Liver (tissue), 9 donors: Measurements from ENCODE around the gene MEGF11. TPM values are rescaled to one million over a fixed set of nuclear protein-coding genes. Genes with fewer than 3 reads are reported as not detected.

Source experiments
- DNase-seq: peaks from one replicate; pipeline ENCODE4 v3.0.0-alpha.2; 2017; ENCODE audit warnings: low spot score
- H3K27ac ChIP-seq, 2 donors: one replicate each; pipeline ENCODE4 v1.7.0; 2013; ENCODE audit warnings: inconsistent platforms in 2 of 2, low read length in 2 of 2, control low read depth in 1 of 2, low read depth in 1 of 2, mild to moderate bottlenecking in 1 of 2
- H3K27me3 ChIP-seq, 4 donors: one replicate each; pipeline versions ENCODE4 v1.6.1 to v1.7.0; 2013; ENCODE audit warnings: low read length in 3 of 4, inconsistent platforms in 1 of 4, mild to moderate bottlenecking in 1 of 4, moderate library complexity in 1 of 4; ENCODE audit not compliant: control insufficient read depth in 4 of 4, insufficient read depth in 4 of 4
- H3K36me3 ChIP-seq, 4 donors: one replicate each; pipeline versions ENCODE4 v1.6.1 to v1.7.0; 2013; ENCODE audit warnings: low read length in 3 of 4, mild to moderate bottlenecking in 3 of 4, low read depth in 1 of 4, moderate library complexity in 1 of 4; ENCODE audit not compliant: control insufficient read depth in 4 of 4, insufficient read depth in 3 of 4
- H3K4me1 ChIP-seq, 4 donors: one replicate each; pipeline versions ENCODE4 v1.6.1 to v1.7.0; 2013; ENCODE audit warnings: low read length in 3 of 4, mild to moderate bottlenecking in 3 of 4, moderate library complexity in 1 of 4; ENCODE audit not compliant: control insufficient read depth in 4 of 4, insufficient read depth in 4 of 4
- H3K4me3 ChIP-seq, 3 donors: one replicate each; pipeline versions ENCODE4 v1.6.1 to v1.7.0; 2013; ENCODE audit warnings: low read length in 3 of 3, control low read depth in 1 of 3, low read depth in 1 of 3, mild to moderate bottlenecking in 1 of 3
- H3K9ac ChIP-seq, 2 donors: one replicate each; pipeline ENCODE4 v1.7.0; 2013; ENCODE audit warnings: low read length in 2 of 2, mild to moderate bottlenecking in 2 of 2, moderate library complexity in 2 of 2, control low read depth in 1 of 2, low read depth in 1 of 2
- H3K9me3 ChIP-seq, 4 donors: one replicate each; pipeline versions ENCODE4 v1.6.1 to v1.7.0; 2013; ENCODE audit warnings: low read length in 3 of 4; ENCODE audit not compliant: control insufficient read depth in 4 of 4
- ATF3 ChIP-seq: IDR thresholded peaks from 2 replicates; pipeline ENCODE4 v1.6.1; 2016; ENCODE audit warnings: antibody characterized with exemption
- EGR1 ChIP-seq, 2 donors: IDR thresholded peaks; 2 replicates each; pipeline ENCODE4 v1.6.1; 2016 to 2018; ENCODE audit warnings: antibody characterized with exemption in 2 of 2, low read depth in 2 of 2
- FOXA1 ChIP-seq: IDR thresholded peaks from 2 replicates; pipeline ENCODE4 v1.6.1; 2016; ENCODE audit warnings: antibody characterized with exemption
- FOXA2 ChIP-seq: IDR thresholded peaks from 2 replicates; pipeline ENCODE4 v1.6.1; 2016; ENCODE audit warnings: antibody characterized with exemption
- GABPA ChIP-seq, 2 donors: IDR thresholded peaks in 1 of 2; conservative IDR thresholded peaks in 1 of 2; 2 replicates each; pipeline ENCODE4 v1.6.1; 2016; ENCODE audit warnings: antibody characterized with exemption in 2 of 2, mild to moderate bottlenecking in 1 of 2, moderate library complexity in 1 of 2
- HNF4A ChIP-seq, 2 donors: conservative IDR thresholded peaks; 2 replicates each; pipeline ENCODE4 v1.6.1; 2016; ENCODE audit warnings: antibody characterized with exemption in 2 of 2, mild to moderate bottlenecking in 2 of 2
- HNF4G ChIP-seq: IDR thresholded peaks from 2 replicates; pipeline ENCODE4 v1.6.1; 2016; ENCODE audit warnings: antibody characterized with exemption
- JUND ChIP-seq, 2 donors: IDR thresholded peaks; 2 replicates each; pipeline ENCODE4 v1.6.1; 2016; ENCODE audit warnings: antibody characterized with exemption in 2 of 2
- NR2F2 ChIP-seq: IDR thresholded peaks from 2 replicates; pipeline ENCODE4 v1.6.1; 2016; ENCODE audit warnings: antibody characterized with exemption
- RAD21 ChIP-seq, 2 donors: IDR thresholded peaks; 2 replicates each; pipeline ENCODE4 v1.6.1; 2016; ENCODE audit warnings: antibody characterized with exemption in 2 of 2, mild to moderate bottlenecking in 2 of 2
- REST ChIP-seq: IDR thresholded peaks from 2 replicates; pipeline ENCODE4 v1.6.1; 2016; ENCODE audit warnings: antibody characterized with exemption, mild to moderate bottlenecking
- RXRA ChIP-seq, 2 donors: IDR thresholded peaks; 2 replicates each; pipeline ENCODE4 v1.6.1; 2017 to 2018; ENCODE audit warnings: antibody characterized with exemption in 2 of 2, mild to moderate bottlenecking in 1 of 2
- SP1 ChIP-seq: IDR thresholded peaks from 2 replicates; pipeline ENCODE4 v1.6.1; 2018; ENCODE audit warnings: antibody characterized with exemption, mild to moderate bottlenecking
- TAF1 ChIP-seq: conservative IDR thresholded peaks from 2 replicates; pipeline ENCODE4 v1.6.1; 2016; ENCODE audit warnings: antibody characterized with exemption, mild to moderate bottlenecking
- YY1 ChIP-seq: IDR thresholded peaks from 2 replicates; pipeline ENCODE4 v1.6.1; 2016; ENCODE audit warnings: antibody characterized with exemption, mild to moderate bottlenecking
- ZBTB33 ChIP-seq: IDR thresholded peaks from 2 replicates; pipeline ENCODE4 v1.6.1; 2016; ENCODE audit warnings: antibody characterized with exemption
- WGBS: extraction: QIAGEN DNeasy Blood & Tissue Kit; methylation state at CpG from one replicate; pipeline ENCODE4 v1.1.7; 2013; 5-methylcytosine and 5-hydroxymethylcytosine counted together
- polyA plus RNA-seq, 2 donors: library from polyadenylated mRNA; stranded (reverse) in 1 of 2; unstranded in 1 of 2; fragments of 200-250 nt in 1 of 2; fragments of >200 nt in 1 of 2; fragmentation: Nextera tagmentation in 1 of 2; extraction: Ambion mirVana in 1 of 2; gene quantifications; one replicate each; pipeline versions ENCODE4 v1.2.1 to v1.2.3, GENCODE V29; 2013 to 2015
- total RNA-seq, 2 donors: library from RNA; depleted of rRNA; stranded (reverse); fragments of >200 nt; gene quantifications; one replicate each; pipeline ENCODE4 v1.2.3, GENCODE V29; 2014
- TF ChIP-seq, protein P1 (sequence below): IDR thresholded peaks from 2 replicates; pipeline ENCODE4 v1.6.1; 2016; ENCODE audit warnings: antibody characterized with exemption
- TF ChIP-seq, protein P2 (sequence below): fragments of 150-350 bp; IDR thresholded peaks from 2 replicates; pipeline ENCODE4 v1.5.1; 2017; ENCODE audit warnings: improper control_type of control experiment, low read depth, low read length; ENCODE audit not compliant: missing input control
- donor health status: healthy.
- donor health status: healthy.
- donor health status: healthy.
- donor health status: healthy.
- donor health status: healthy.

MEGF11 gene
- total and polyA plus RNA-seq, 4 donors = under 0.01 to 0.51 (median 0.03) TPM; not detected in 1

- no peak for TF ChIP-seq ZBTB33
- no peak for TF ChIP-seq HNF4G
- no peak for TF ChIP-seq RAD21 (IDR thresholded peaks at IDR 0.05)
Observed at GRCh38 chr15:66278671-66279070, 25.1 kb upstream of the MEGF11 start (continued).

GRCh38 chr15:66278056-66278455 lies 24.5 kb upstream of the MEGF11 start:
- Histone ChIP-seq H3K9me3 (no peaks in the 10 kb centered on the region), H3K27ac (no peak overlapping the region), H3K36me3 (no peaks in the 10 kb centered on the region), H3K27me3 (no peaks in the 10 kb centered on the region), H3K4me3 (no peak overlapping the region), H3K4me1 (no peaks in the 10 kb centered on the region), H3K9ac (no peak overlapping the region)
- TF ChIP-seq SP1 (no peak), FOXA2 (no peak), RAD21 (IDR thresholded peaks at IDR 0.05) (no peak), GABPA (IDR thresholded peaks at IDR 0.05 in 1 of 2, conservative IDR thresholded peaks at IDR 0.05 in 1 of 2) (no peak), EGR1 (IDR thresholded peaks at IDR 0.05; ENCODE audit: low read depth in 2 of 2) (no peak), FOXA1 (no peak), NR2F2 (no peak)
- WGBS = 90% methylated on average over 6 of the region's 6 CpGs
- no peak for DNase-seq

DNA sequence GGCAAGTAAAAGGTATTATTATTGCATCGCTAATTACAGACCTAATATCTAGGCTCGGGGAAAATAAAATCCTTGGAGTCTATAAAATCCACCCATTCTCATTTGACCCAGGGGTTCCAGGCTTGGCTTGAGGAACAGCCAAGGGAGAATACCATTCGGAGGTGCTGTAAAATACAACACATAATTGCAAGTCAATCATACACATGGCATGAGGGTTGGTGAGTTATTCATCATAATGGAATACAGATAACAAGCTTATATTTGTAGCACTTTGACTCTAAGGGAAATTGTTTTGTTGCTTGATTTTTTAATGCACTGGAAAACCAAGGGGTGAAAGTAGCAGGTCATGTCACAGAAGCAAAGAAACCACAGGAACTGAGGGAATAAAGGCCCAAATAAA lies 23.0 kb upstream of the MEGF11 start:
- Histone ChIP-seq H3K4me1 (no peaks in the 10 kb centered on the region), H3K9me3 (no peaks in the 10 kb centered on the region), H3K4me3 (no peak overlapping the region), H3K27ac (no peak overlapping the region), H3K36me3 (no peaks in the 10 kb centered on the region), H3K27me3 (no peaks in the 10 kb centered on the region), H3K9ac (no peak overlapping the region)
- WGBS = 94% methylated on average over 3 of the region's 3 CpGs
- no peak for DNase-seq
- TF ChIP-seq FOXA2 = no peak
- TF ChIP-seq, protein P1, sequence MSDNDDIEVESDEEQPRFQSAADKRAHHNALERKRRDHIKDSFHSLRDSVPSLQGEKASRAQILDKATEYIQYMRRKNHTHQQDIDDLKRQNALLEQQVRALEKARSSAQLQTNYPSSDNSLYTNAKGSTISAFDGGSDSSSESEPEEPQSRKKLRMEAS = no peak
- no peak for TF ChIP-seq ZBTB33
- TF ChIP-seq JUND (IDR thresholded peaks at IDR 0.05) = no peak
- no peak for TF ChIP-seq RAD21 (IDR thresholded peaks at IDR 0.05)
- TF ChIP-seq HNF4G = no peak
- TF ChIP-seq GABPA (IDR thresholded peaks at IDR 0.05 in 1 of 2, conservative IDR thresholded peaks at IDR 0.05 in 1 of 2) = no peak
- TF ChIP-seq YY1 = no peak
- TF ChIP-seq TAF1 = no peak
- no peak for TF ChIP-seq REST
- no peak for TF ChIP-seq RXRA (IDR thresholded peaks at IDR 0.05)
- TF ChIP-seq, protein P2, sequence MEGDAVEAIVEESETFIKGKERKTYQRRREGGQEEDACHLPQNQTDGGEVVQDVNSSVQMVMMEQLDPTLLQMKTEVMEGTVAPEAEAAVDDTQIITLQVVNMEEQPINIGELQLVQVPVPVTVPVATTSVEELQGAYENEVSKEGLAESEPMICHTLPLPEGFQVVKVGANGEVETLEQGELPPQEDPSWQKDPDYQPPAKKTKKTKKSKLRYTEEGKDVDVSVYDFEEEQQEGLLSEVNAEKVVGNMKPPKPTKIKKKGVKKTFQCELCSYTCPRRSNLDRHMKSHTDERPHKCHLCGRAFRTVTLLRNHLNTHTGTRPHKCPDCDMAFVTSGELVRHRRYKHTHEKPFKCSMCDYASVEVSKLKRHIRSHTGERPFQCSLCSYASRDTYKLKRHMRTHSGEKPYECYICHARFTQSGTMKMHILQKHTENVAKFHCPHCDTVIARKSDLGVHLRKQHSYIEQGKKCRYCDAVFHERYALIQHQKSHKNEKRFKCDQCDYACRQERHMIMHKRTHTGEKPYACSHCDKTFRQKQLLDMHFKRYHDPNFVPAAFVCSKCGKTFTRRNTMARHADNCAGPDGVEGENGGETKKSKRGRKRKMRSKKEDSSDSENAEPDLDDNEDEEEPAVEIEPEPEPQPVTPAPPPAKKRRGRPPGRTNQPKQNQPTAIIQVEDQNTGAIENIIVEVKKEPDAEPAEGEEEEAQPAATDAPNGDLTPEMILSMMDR = no peak
- no peak for TF ChIP-seq EGR1 (IDR thresholded peaks at IDR 0.05; ENCODE audit: low read depth in 2 of 2)
- TF ChIP-seq NR2F2 = no peak
- TF ChIP-seq FOXA1 = no peak
- TF ChIP-seq HNF4A (conservative IDR thresholded peaks at IDR 0.05) = no peak
- TF ChIP-seq ATF3 = no peak
- TF ChIP-seq SP1 = no peak
